ENCODE data around the gene TMEM132C.

GRCh38 chr12:128652136-128652751 is 385.3 kb downstream of the TMEM132C start:
- TF ChIP-seq POLR2A (IDR thresholded peaks at IDR 0.05; ENCODE audit: low read depth, low read length), result no peak
- TF ChIP-seq TAF1 (IDR thresholded peaks at IDR 0.05; ENCODE audit: low read depth, low read length), result no peak
- no peak for TF ChIP-seq POLR2AphosphoS5 (IDR thresholded peaks at IDR 0.05; ENCODE audit: low read depth, low read length)
